OCI-M1 (cell line): ENCODE measurements around the gene MAST3.

Experiments
- DNase-seq: peaks from one replicate; lab custom pipeline; 2025; lab: John Stamatoyannopoulos, UW

Gene MAST3

GRCh38 chr19:18191640-18192062 is 94.1 kb downstream of the MAST3 start:
- DNase-seq, result no peak

GRCh38 chr19:18192673-18193387 is 95.3 kb downstream of the MAST3 start, which contains the start of gene MPV17L2:
MPV17L2 (plus strand) TSS chr19:18193218; CDS start chr19:18193282, 64 bp downstream.
- DNase-seq, result peak; percentile 100

DNA sequence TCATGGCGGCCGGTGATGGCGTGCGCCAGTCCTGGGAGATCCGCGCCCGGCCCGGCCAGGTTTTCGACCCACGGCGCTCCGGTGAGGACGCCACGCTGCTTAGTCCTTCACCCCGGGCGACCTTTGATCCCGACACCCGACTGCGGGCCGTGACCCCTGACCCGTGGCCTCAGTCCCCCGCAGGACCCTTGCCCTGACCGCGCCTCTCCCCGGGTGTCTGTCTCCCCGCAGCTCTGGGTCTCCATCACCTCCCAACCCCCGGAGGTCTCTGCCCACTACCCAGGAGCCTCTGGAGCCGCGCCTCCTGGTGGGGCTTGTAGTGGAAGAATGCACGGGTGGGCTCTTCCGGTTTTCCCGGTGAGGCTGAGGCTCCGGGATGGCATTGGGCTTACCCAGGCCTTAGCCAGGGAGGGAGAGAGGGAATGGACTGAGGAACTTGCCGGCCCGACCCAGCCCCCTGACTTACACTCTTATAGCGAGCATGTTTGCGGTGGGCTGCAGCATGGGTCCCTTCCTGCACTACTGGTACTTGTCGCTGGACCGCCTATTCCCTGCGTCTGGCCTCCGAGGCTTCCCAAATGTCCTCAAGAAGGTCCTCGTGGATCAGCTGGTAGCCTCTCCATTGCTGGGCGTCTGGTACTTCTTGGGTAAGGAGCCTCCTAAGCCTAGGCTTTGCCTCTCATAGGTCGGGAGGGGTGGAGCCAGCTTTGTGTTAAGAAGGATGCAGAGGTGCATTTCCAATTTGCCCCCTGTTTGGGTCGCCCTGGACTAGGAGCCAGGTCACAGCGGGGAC is 96.0 kb downstream of the MAST3 start:
- DNase-seq, result peak; percentile 27

DNA sequence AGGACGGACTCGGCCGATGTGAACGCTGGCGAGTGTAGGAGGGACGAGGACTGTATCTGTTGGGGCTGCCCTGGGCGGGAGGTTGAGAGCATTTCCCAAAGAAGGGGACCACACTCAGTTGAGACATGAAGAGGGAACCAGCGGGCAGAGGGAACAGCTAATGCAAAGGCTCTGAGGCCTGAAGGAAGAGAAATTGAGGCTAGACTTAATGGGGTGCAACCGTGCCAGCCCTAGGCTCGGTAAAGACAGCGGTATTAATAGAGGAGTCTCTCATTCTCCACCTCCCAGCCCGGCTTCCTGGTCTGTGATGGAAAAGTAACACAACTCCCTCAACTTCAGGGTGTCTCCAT is 96.6 kb downstream of the MAST3 start:
- DNase-seq, result no peak

GRCh38 chr19:18194554-18195238 is 97.1 kb downstream of the MAST3 start:
- no peak for DNase-seq

- DNase-seq, result no peak
Observed at GRCh38 chr19:18196511-18196845, 98.9 kb downstream of the MAST3 start.

- DNase-seq, result no peak
Observed at GRCh38 chr19:18197306-18197705, 99.7 kb downstream of the MAST3 start.

DNA sequence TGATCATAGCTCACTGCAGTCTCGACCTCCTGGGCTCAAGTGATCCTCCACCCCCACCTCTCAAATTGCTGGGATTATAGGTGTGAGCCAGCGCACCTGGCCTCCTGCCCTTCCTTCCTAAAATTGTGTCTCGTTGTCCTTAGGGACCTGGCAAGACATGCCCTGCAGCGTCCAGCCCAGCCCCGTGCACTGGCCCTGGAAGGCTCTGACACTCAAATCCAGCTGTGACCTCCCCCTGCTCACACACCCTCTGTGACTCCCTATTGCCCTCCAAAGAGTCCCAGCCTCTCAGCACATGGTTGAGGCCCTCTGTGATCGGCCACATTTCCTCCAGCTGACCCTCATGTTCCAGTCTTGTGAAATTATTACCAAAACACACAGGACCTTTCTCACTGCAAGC is 100.4 kb downstream of the MAST3 start:
- no peak for DNase-seq

GRCh38 chr19:18198374-18198773 is 100.8 kb downstream of the MAST3 start:
- DNase-seq, result no peak
